Upper lobe of left lung (tissue), 4 donors: ENCODE data around the gene ITGA1.

Experiments used
- CTCF ChIP-seq, 6 experiments: fragments of 450-650 bp in 4 of 6; fragments of 200-600 bp in 2 of 6; sonication (generic) in 2 of 6; IDR thresholded peaks; one replicate each; pipeline ENCODE4 v1.5.1; 2016 to 2019; ENCODE audit warnings: antibody characterized with exemption in 6 of 6
- EP300 ChIP-seq, 4 donors: sonication (generic); formaldehyde crosslinking; IDR thresholded peaks; one replicate each; pipeline ENCODE4 v1.5.1; 2017; ENCODE audit warnings: antibody characterized with exemption in 4 of 4, control low read depth in 2 of 4
- POLR2A ChIP-seq, 4 donors: fragments of 450-650 bp; IDR thresholded peaks; one replicate each; pipeline ENCODE4 v1.5.1; 2016 to 2017; ENCODE audit warnings: antibody characterized with exemption in 4 of 4, mild to moderate bottlenecking in 2 of 4

GRCh38 chr5:52846182-52846842 lies 58.6 kb downstream of the ITGA1 start:
- TF ChIP-seq CTCF (IDR thresholded peaks at IDR 0.05) (no peak), EP300 (IDR thresholded peaks at IDR 0.05) (no peak), POLR2A (IDR thresholded peaks at IDR 0.05) (no peak)
